ENCODE measurements around the gene RNASE9. TPM values are rescaled to one million over a fixed set of nuclear protein-coding genes. Genes with fewer than 3 reads are reported as not detected.

The RNASE9 gene
- total and polyA plus RNA-seq, 5 donors: not detected

DNA sequence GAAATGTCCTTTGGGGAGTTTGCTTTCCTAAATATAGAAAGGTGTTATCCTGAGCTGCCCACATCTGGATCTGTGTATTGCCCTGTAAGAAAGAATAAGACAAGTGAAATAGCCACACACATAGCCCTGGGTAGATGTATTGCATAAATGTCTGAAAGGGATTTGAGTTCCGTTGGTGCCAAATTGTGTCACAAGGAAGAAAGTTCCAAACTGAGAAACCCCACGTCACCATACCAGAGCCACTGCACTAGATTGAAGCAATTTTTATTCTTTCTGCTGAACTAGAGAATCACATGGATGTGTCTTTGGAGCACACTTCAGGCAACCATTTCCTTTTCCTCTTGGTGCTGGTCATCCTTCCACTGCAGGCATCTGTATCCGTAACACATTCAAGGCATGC is 5.0 kb downstream of the RNASE9 start:
- ATAC-seq (no peak), DNase-seq (no peak)
- no peak overlapping the region for H3K27ac ChIP-seq (ENCODE audit: low read length)
- intact Hi-C loops (cut with DNase I): no loop called here
- WGBS: 84% methylated on average over 3 of the region's 3 CpGs
- H3K4me3 ChIP-seq (ENCODE audit: low read length): no peak overlapping the region
- H3K4me1 ChIP-seq (ENCODE audit: control insufficient read depth, insufficient read depth, low read length): no peaks in the 10 kb centered on the region
- no peaks in the 10 kb centered on the region for H3K9me3 ChIP-seq (ENCODE audit: control insufficient read depth, low read length)
- H3K27me3 ChIP-seq (ENCODE audit: control insufficient read depth, insufficient read depth): no peaks in the 10 kb centered on the region

DNA sequence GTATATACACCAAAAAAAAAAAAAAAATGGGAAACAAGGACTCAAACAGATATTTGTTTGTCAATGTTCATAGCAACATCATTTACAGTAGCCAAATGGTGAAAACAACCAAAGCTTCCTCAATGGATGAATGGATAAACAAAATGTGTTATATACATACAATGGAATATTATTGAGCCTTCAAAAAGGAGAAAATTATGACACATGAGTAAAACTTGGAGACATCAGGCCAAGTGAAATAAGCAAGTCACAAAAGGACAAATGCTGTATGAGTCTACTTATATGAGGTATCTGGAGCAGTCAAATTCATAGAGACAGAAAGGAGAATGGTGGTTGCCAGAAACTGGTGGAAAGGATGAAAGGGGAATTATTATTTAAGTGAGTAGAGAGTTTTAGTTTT is 7.8 kb downstream of the RNASE9 start:
- no peaks in the 10 kb centered on the region for H3K4me1 ChIP-seq (ENCODE audit: control insufficient read depth, insufficient read depth, low read length)
- no peak overlapping the region for H3K4me3 ChIP-seq (ENCODE audit: low read length)

GRCh38 chr14:20551606-20552005 is 9.2 kb downstream of the RNASE9 start:
- Histone ChIP-seq H3K9me3 (ENCODE audit: control insufficient read depth, low read length) (no peaks in the 10 kb centered on the region), H3K27ac (ENCODE audit: low read length) (no peak overlapping the region), H3K27me3 (ENCODE audit: control insufficient read depth, insufficient read depth) (no peaks in the 10 kb centered on the region), H3K4me3 (ENCODE audit: low read length) (no peak overlapping the region), H3K4me1 (ENCODE audit: control insufficient read depth, insufficient read depth, low read length) (no peaks in the 10 kb centered on the region)
- ATAC-seq: no peak
- WGBS: 86% methylated on average over 3 of the region's 3 CpGs
- intact Hi-C loops (cut with DNase I): no loop called here
- no peak for DNase-seq

More for the DNA sequence above, 7.8 kb downstream of the RNASE9 start:
- DNase-seq (no peak), ATAC-seq (no peak)
- Histone ChIP-seq H3K27ac (ENCODE audit: low read length) (no peak overlapping the region), H3K27me3 (ENCODE audit: control insufficient read depth, insufficient read depth) (no peaks in the 10 kb centered on the region), H3K9me3 (ENCODE audit: control insufficient read depth, low read length) (no peaks in the 10 kb centered on the region)
- intact Hi-C loops (cut with DNase I): no loop called here

DNA sequence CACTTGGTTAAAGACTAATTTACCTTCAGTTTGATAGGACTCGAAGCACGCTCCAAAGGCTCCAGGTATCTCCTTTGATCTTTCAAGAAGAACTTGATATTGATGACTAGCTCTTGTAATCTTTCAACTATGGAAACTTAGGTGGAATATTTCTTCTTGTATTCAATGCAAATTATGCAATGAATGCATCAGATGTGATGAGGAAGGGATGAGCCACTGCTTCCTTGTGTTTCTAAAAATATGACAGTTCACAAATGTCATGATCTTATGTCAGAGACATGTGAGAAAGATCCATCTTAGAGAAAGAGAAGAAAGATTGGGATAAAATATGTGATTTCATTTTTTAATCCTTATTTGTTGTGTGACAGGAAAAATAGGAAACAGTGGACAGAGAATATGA is 9.9 kb downstream of the RNASE9 start:
- DNase-seq (no peak), ATAC-seq (no peak)
- WGBS: 87% methylated on average over 2 of the region's 2 CpGs
- Histone ChIP-seq H3K27ac (ENCODE audit: low read length) (no peak overlapping the region), H3K4me1 (ENCODE audit: control insufficient read depth, insufficient read depth, low read length) (no peaks in the 10 kb centered on the region), H3K4me3 (ENCODE audit: low read length) (no peak overlapping the region), H3K9me3 (ENCODE audit: control insufficient read depth, low read length) (no peaks in the 10 kb centered on the region), H3K27me3 (ENCODE audit: control insufficient read depth, insufficient read depth) (no peaks in the 10 kb centered on the region)
- intact Hi-C loops (cut with DNase I): no loop called here

DNA sequence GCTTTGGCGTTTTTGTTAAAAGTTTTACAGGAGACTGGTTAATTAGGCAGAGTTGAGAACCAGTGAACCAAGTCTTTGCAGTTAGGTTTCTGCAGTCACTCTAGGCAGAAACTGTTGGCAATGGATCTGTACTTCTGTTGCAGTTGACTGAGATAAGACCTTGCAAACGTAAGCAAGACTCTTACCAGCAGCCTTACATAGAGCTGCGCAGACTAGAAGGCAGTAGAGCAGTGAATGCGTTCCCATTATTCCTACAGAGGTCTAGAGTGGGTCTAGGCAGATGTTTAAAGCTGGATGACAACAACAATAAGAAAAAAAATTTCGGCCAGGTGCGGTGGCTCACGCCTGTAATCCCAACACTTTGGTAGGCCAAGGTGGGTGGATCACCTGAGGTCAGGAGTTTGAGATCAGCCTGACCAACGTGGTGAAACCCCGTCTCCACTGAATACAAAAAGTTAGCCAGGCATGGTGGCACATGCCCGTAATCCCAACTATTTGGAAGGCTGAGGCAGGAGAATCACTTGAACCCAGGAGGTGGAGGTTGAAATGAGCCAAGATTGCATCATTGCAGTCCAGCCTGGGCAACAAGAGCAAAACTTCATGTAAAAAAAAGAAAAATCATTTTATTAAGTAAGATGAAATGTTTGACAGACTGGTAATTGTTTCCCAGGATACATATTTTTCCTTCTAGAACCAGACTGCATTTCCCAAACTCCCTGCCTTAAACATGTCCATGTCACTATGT is 12.3 kb downstream of the RNASE9 start:
- WGBS: 88% methylated on average over 10 of the region's 10 CpGs
- H3K27ac ChIP-seq (ENCODE audit: low read length): no peak overlapping the region
- no peak for DNase-seq
- H3K4me3 ChIP-seq (ENCODE audit: low read length): no peak overlapping the region
- intact Hi-C loops (cut with DNase I): no loop called here
- no peaks in the 10 kb centered on the region for H3K27me3 ChIP-seq (ENCODE audit: control insufficient read depth, insufficient read depth)
- ATAC-seq: no peak
- no peaks in the 10 kb centered on the region for H3K4me1 ChIP-seq (ENCODE audit: control insufficient read depth, insufficient read depth, low read length)
- no peaks in the 10 kb centered on the region for H3K9me3 ChIP-seq (ENCODE audit: control insufficient read depth, low read length)

- Histone ChIP-seq H3K4me1 (ENCODE audit: control insufficient read depth, insufficient read depth, low read length) (no peaks in the 10 kb centered on the region), H3K27me3 (ENCODE audit: control insufficient read depth, insufficient read depth) (no peaks in the 10 kb centered on the region), H3K27ac (ENCODE audit: low read length) (no peak overlapping the region), H3K9me3 (ENCODE audit: control insufficient read depth, low read length) (no peaks in the 10 kb centered on the region), H3K4me3 (ENCODE audit: low read length) (no peak overlapping the region)
- DNase-seq (no peak), ATAC-seq (no peak)
- WGBS: 50% methylated on average over 3 of the region's 3 CpGs
- intact Hi-C loops (cut with DNase I): no loop called here
These were observed 14.0 kb downstream of the RNASE9 start for GRCh38 chr14:20546877-20547276.

- ATAC-seq (no peak), DNase-seq (no peak)
- Histone ChIP-seq H3K4me1 (ENCODE audit: control insufficient read depth, insufficient read depth, low read length) (no peaks in the 10 kb centered on the region), H3K9me3 (ENCODE audit: control insufficient read depth, low read length) (no peaks in the 10 kb centered on the region), H3K27ac (ENCODE audit: low read length) (no peak overlapping the region), H3K4me3 (ENCODE audit: low read length) (no peak overlapping the region), H3K27me3 (ENCODE audit: control insufficient read depth, insufficient read depth) (no peaks in the 10 kb centered on the region)
- intact Hi-C loops (cut with DNase I): loop anchor here in 1 of 4 donors (10.0 kb wide), 1 partner anchor 65 kb away; no protein-coding TSS in a partner anchor
- 44% methylated on average over 4 of the region's 4 CpGs for WGBS
These were observed 20.9 kb downstream of the RNASE9 start for GRCh38 chr14:20539906-20540305.

GRCh38 chr14:20530771-20531571 is 29.9 kb downstream of the RNASE9 start:
- WGBS: 17% methylated on average over 8 of the region's 8 CpGs
- H3K27ac ChIP-seq (ENCODE audit: low read length): no peak overlapping the region
- DNase-seq (peak; percentile 61 to 85 (median 77)), ATAC-seq (no peak)
- H3K4me3 ChIP-seq (ENCODE audit: low read length): no peak overlapping the region
- H3K4me1 ChIP-seq (ENCODE audit: control insufficient read depth, insufficient read depth, low read length): no peaks in the 10 kb centered on the region
- H3K9me3 ChIP-seq (ENCODE audit: control insufficient read depth, low read length): no peaks in the 10 kb centered on the region
- intact Hi-C loops (cut with DNase I): loop anchor here in 1 of 4 donors (10.0 kb wide), 1 partner anchor 74 kb away; no protein-coding TSS in a partner anchor
- H3K27me3 ChIP-seq (ENCODE audit: control insufficient read depth, insufficient read depth): no peaks in the 10 kb centered on the region

DNA sequence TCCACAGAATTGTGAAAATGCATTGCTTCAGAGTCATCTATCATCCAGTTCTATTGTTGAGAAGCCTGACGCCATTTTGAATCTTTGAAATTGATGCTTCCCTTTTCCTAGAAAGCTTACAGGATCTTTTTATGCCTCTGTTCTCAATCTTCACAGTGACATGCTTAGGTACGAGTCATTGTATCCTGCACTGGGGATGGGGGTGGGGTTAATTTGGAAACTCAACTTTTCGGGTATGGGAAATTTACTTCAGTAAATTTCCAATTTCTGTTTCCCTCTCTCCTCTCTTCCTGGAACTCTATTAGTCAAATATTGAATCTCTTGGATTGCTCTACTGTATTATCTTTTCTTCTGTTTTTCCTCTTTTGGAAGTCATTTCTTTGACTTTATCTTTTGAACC is 31.0 kb downstream of the RNASE9 start:
- DNase-seq (no peak), ATAC-seq (no peak)
- H3K9me3 ChIP-seq (ENCODE audit: control insufficient read depth, low read length): no peaks in the 10 kb centered on the region
- H3K27ac ChIP-seq (ENCODE audit: low read length): no peak overlapping the region
- H3K27me3 ChIP-seq (ENCODE audit: control insufficient read depth, insufficient read depth): no peaks in the 10 kb centered on the region
- 78% methylated on average over 3 of the region's 3 CpGs for WGBS
- no peaks in the 10 kb centered on the region for H3K4me1 ChIP-seq (ENCODE audit: control insufficient read depth, insufficient read depth, low read length)
- H3K4me3 ChIP-seq (ENCODE audit: low read length): no peak overlapping the region
- intact Hi-C loops (cut with DNase I): loop anchor here in 1 of 4 donors (10.0 kb wide), 1 partner anchor 75 kb away; no protein-coding TSS in a partner anchor

- 81% methylated on average over 2 of the region's 2 CpGs for WGBS
- no peak for DNase-seq
- Histone ChIP-seq H3K27ac (ENCODE audit: low read length) (no peak overlapping the region), H3K4me1 (ENCODE audit: control insufficient read depth, insufficient read depth, low read length) (no peaks in the 10 kb centered on the region), H3K4me3 (ENCODE audit: low read length) (no peak overlapping the region), H3K27me3 (ENCODE audit: control insufficient read depth, insufficient read depth) (no peaks in the 10 kb centered on the region), H3K9me3 (ENCODE audit: control insufficient read depth, low read length) (peaks cover 2% of the 10 kb centered on the region)
- intact Hi-C loops (cut with DNase I): no loop called here
- ATAC-seq: no peak
These were observed 36.8 kb downstream of the RNASE9 start for GRCh38 chr14:20524027-20524426.

DNA sequence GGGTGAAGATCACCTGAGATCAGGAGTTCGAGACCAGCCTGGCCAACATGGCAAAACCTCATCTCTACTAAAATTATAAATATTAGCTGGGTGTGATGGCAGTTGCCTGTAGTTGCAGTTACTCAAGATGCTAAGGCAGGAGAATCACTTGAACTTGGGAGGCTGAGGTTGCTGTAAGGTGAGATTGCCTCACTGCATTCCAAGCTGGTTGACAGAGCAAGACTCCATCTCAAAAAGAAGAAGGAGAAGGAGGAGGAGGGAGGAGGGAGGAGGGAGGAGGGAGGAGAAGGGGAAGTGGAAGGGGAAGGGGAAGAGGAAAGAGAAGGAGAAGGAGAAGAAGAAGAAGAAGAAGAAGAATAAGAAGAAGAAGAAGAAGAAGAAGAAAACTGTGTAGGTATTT is 38.5 kb downstream of the RNASE9 start:
- Histone ChIP-seq H3K27me3 (ENCODE audit: control insufficient read depth, insufficient read depth) (no peaks in the 10 kb centered on the region), H3K9me3 (ENCODE audit: control insufficient read depth, low read length) (peaks cover 2% of the 10 kb centered on the region), H3K4me1 (ENCODE audit: control insufficient read depth, insufficient read depth, low read length) (no peaks in the 10 kb centered on the region), H3K27ac (ENCODE audit: low read length) (no peak overlapping the region), H3K4me3 (ENCODE audit: low read length) (no peak overlapping the region)
- 82% methylated on average over 1 of the region's 1 CpG for WGBS
- DNase-seq: no peak
- intact Hi-C loops (cut with DNase I): no loop called here
- ATAC-seq: no peak
